Activated CD4-positive, alpha-beta memory T cell treated with anti-CD3 and anti-CD28 coated beads, Interleukin-2, amount 10 ng/mL, durations not matched to agents 7 days and 5 days (primary cell): ENCODE data around the gene ANGPTL2. TPM values are rescaled to one million over a fixed set of nuclear protein-coding genes. Genes with fewer than 3 reads are reported as not detected.

Source experiments
- CTCF ChIA-PET: fragments of 350-600 bp; sonication (Branson Sonifier 250); formaldehyde crosslinking; loops from one replicate; lab custom pipeline; 2021; ENCODE audit warnings: antibody characterized with exemption, inconsistent platforms; lab: Charles Lee
- POLR2A ChIA-PET: fragments of 350-600 bp; sonication (Branson Sonifier 250); formaldehyde crosslinking; loops from one replicate; lab custom pipeline; 2021; ENCODE audit warnings: antibody characterized with exemption; lab: Charles Lee
- DNase-seq: peaks from one replicate; pipeline ENCODE4 v3.0.0-alpha.2; 2020
- H3K27ac Mint-ChIP-seq: one replicate; pipeline ENCODE4 v1.8.0; 2021; ENCODE audit warnings: mild to moderate bottlenecking, mixed read lengths
- H3K27me3 Mint-ChIP-seq: one replicate; pipeline ENCODE4 v1.8.0; 2021; ENCODE audit warnings: mixed read lengths
- H3K36me3 Mint-ChIP-seq: one replicate; pipeline ENCODE4 v1.8.0; 2021; ENCODE audit warnings: low read depth, mixed read lengths
- H3K4me1 Mint-ChIP-seq: one replicate; pipeline ENCODE4 v1.8.0; 2021; ENCODE audit warnings: mixed read lengths
- H3K4me3 Mint-ChIP-seq: one replicate; pipeline ENCODE4 v1.8.0; 2021; ENCODE audit warnings: mild to moderate bottlenecking, mixed read lengths
- H3K9me3 Mint-ChIP-seq: one replicate; pipeline ENCODE4 v1.8.0; 2021; ENCODE audit warnings: mixed read lengths
- total RNA-seq, 2 experiments: library from RNA; stranded (reverse); gene quantifications; one replicate each; pipeline ENCODE4 v1.2.3, GENCODE V29; 2021

ANGPTL2 gene
- total RNA-seq, 2 experiments from 2014 or later: 0.08 TPM; not detected in 1

- Mint-ChIP-seq H3K36me3 (no peaks in the 10 kb centered on the region), H3K27ac (no peak overlapping the region), H3K27me3 (no peaks in the 10 kb centered on the region), H3K4me1 (no peaks in the 10 kb centered on the region), H3K4me3 (no peak overlapping the region), H3K9me3 (no peaks in the 10 kb centered on the region)
- POLR2A ChIA-PET: no interaction called here
- DNase-seq: no peak
- CTCF ChIA-PET: no interaction called here
These were observed 17.7 kb downstream of the ANGPTL2 start for GRCh38 chr9:127104581-127105311.

- POLR2A ChIA-PET: no interaction called here
These were observed 19.6 kb downstream of the ANGPTL2 start for GRCh38 chr9:127102788-127103187.

GRCh38 chr9:127102176-127102575 is 20.3 kb downstream of the ANGPTL2 start:
- no peaks in the 10 kb centered on the region for H3K4me1 Mint-ChIP-seq
- no peaks in the 10 kb centered on the region for H3K9me3 Mint-ChIP-seq
- no peak overlapping the region for H3K4me3 Mint-ChIP-seq
- H3K27me3 Mint-ChIP-seq: no peaks in the 10 kb centered on the region
- H3K27ac Mint-ChIP-seq: no peak overlapping the region
- CTCF ChIA-PET: no interaction called here
- POLR2A ChIA-PET: no interaction called here
- H3K36me3 Mint-ChIP-seq: no peaks in the 10 kb centered on the region
- DNase-seq: no peak

More at GRCh38 chr9:127102788-127103187, 19.6 kb downstream of the ANGPTL2 start:
- H3K27ac Mint-ChIP-seq: no peak overlapping the region
- no peaks in the 10 kb centered on the region for H3K36me3 Mint-ChIP-seq
- no peaks in the 10 kb centered on the region for H3K27me3 Mint-ChIP-seq
- CTCF ChIA-PET: no interaction called here
- no peak overlapping the region for H3K4me3 Mint-ChIP-seq
- DNase-seq: no peak
- H3K9me3 Mint-ChIP-seq: no peaks in the 10 kb centered on the region
- no peaks in the 10 kb centered on the region for H3K4me1 Mint-ChIP-seq

GRCh38 chr9:127099664-127100063 is 22.8 kb downstream of the ANGPTL2 start:
- no peak overlapping the region for H3K27ac Mint-ChIP-seq
- no peaks in the 10 kb centered on the region for H3K4me1 Mint-ChIP-seq
- DNase-seq: no peak
- no peaks in the 10 kb centered on the region for H3K27me3 Mint-ChIP-seq
- CTCF ChIA-PET: no interaction called here
- no peaks in the 10 kb centered on the region for H3K36me3 Mint-ChIP-seq
- POLR2A ChIA-PET: no interaction called here
- H3K9me3 Mint-ChIP-seq: no peaks in the 10 kb centered on the region
- H3K4me3 Mint-ChIP-seq: no peak overlapping the region

- DNase-seq: no peak
- no peaks in the 10 kb centered on the region for H3K27me3 Mint-ChIP-seq
- H3K36me3 Mint-ChIP-seq: no peaks in the 10 kb centered on the region
- no peaks in the 10 kb centered on the region for H3K4me1 Mint-ChIP-seq
- no peak overlapping the region for H3K27ac Mint-ChIP-seq
- POLR2A ChIA-PET: no interaction called here
- no peak overlapping the region for H3K4me3 Mint-ChIP-seq
- H3K9me3 Mint-ChIP-seq: no peaks in the 10 kb centered on the region
- CTCF ChIA-PET: no interaction called here
These were observed 23.4 kb downstream of the ANGPTL2 start for GRCh38 chr9:127098916-127099553.

- H3K27ac Mint-ChIP-seq: no peak overlapping the region
- H3K36me3 Mint-ChIP-seq: no peaks in the 10 kb centered on the region
- no peaks in the 10 kb centered on the region for H3K9me3 Mint-ChIP-seq
- ChIA-PET CTCF (no interaction called here), POLR2A (no interaction called here)
- no peaks in the 10 kb centered on the region for H3K27me3 Mint-ChIP-seq
- no peaks in the 10 kb centered on the region for H3K4me1 Mint-ChIP-seq
- DNase-seq: no peak
- no peak overlapping the region for H3K4me3 Mint-ChIP-seq
These were observed 24.8 kb downstream of the ANGPTL2 start for GRCh38 chr9:127097683-127098082.

- Mint-ChIP-seq H3K27ac (no peak overlapping the region), H3K27me3 (no peaks in the 10 kb centered on the region), H3K9me3 (no peaks in the 10 kb centered on the region), H3K4me3 (no peak overlapping the region), H3K36me3 (no peaks in the 10 kb centered on the region), H3K4me1 (no peaks in the 10 kb centered on the region)
- POLR2A ChIA-PET: no interaction called here
- CTCF ChIA-PET: no interaction called here
- DNase-seq: no peak
These were observed 26.2 kb downstream of the ANGPTL2 start for GRCh38 chr9:127096208-127096607.

- no peaks in the 10 kb centered on the region for H3K27me3 Mint-ChIP-seq
- POLR2A ChIA-PET: no interaction called here
- DNase-seq: no peak
- CTCF ChIA-PET: no interaction called here
- H3K9me3 Mint-ChIP-seq: no peaks in the 10 kb centered on the region
- H3K4me1 Mint-ChIP-seq: no peaks in the 10 kb centered on the region
- H3K27ac Mint-ChIP-seq: no peak overlapping the region
- H3K36me3 Mint-ChIP-seq: no peaks in the 10 kb centered on the region
- H3K4me3 Mint-ChIP-seq: no peak overlapping the region
These were observed 27.0 kb downstream of the ANGPTL2 start for GRCh38 chr9:127095411-127095810.

GRCh38 chr9:127093319-127094020 is 29.0 kb downstream of the ANGPTL2 start:
- Mint-ChIP-seq H3K4me1 (no peaks in the 10 kb centered on the region), H3K9me3 (no peaks in the 10 kb centered on the region), H3K27ac (no peak overlapping the region), H3K36me3 (no peaks in the 10 kb centered on the region), H3K4me3 (no peak overlapping the region), H3K27me3 (no peaks in the 10 kb centered on the region)
- POLR2A ChIA-PET: no interaction called here
- CTCF ChIA-PET: no interaction called here
- no peak for DNase-seq

GRCh38 chr9:127092041-127092608 is 30.3 kb downstream of the ANGPTL2 start:
- POLR2A ChIA-PET: no interaction called here
- CTCF ChIA-PET: no interaction called here
- no peak overlapping the region for H3K27ac Mint-ChIP-seq
- no peak for DNase-seq
- H3K36me3 Mint-ChIP-seq: no peaks in the 10 kb centered on the region
- no peaks in the 10 kb centered on the region for H3K4me1 Mint-ChIP-seq
- H3K4me3 Mint-ChIP-seq: no peak overlapping the region
- no peaks in the 10 kb centered on the region for H3K9me3 Mint-ChIP-seq
- H3K27me3 Mint-ChIP-seq: no peaks in the 10 kb centered on the region

- Mint-ChIP-seq H3K36me3 (no peaks in the 10 kb centered on the region), H3K27me3 (peaks cover 3% of the 10 kb centered on the region), H3K4me3 (no peak overlapping the region), H3K27ac (no peak overlapping the region), H3K4me1 (no peaks in the 10 kb centered on the region), H3K9me3 (no peaks in the 10 kb centered on the region)
- POLR2A ChIA-PET: no interaction called here
- DNase-seq: no peak
- CTCF ChIA-PET: no interaction called here
These were observed 30.9 kb downstream of the ANGPTL2 start for GRCh38 chr9:127091526-127091925.

GRCh38 chr9:127090341-127090985 is 32.0 kb downstream of the ANGPTL2 start:
- ChIA-PET POLR2A (no interaction called here), CTCF (no interaction called here)
- no peak for DNase-seq
- Mint-ChIP-seq H3K27me3 (peaks cover 3% of the 10 kb centered on the region), H3K9me3 (no peaks in the 10 kb centered on the region), H3K4me3 (no peak overlapping the region), H3K4me1 (no peaks in the 10 kb centered on the region), H3K36me3 (no peaks in the 10 kb centered on the region), H3K27ac (no peak overlapping the region)

- Mint-ChIP-seq H3K4me1 (peaks cover 2% of the 10 kb centered on the region), H3K27ac (no peak overlapping the region), H3K9me3 (no peaks in the 10 kb centered on the region), H3K4me3 (no peak overlapping the region), H3K27me3 (peaks cover 3% of the 10 kb centered on the region), H3K36me3 (no peaks in the 10 kb centered on the region)
- POLR2A ChIA-PET: no interaction called here
- CTCF ChIA-PET: no interaction called here
- DNase-seq: no peak
These were observed 32.8 kb downstream of the ANGPTL2 start for GRCh38 chr9:127089631-127090081.
